Measurements from ENCODE around the gene TAF6L.
A peak's percentile ranks its signal among the peaks of the same experiment; 100 is the strongest.
"Not testable (repeated sequence)": the region's sequence is repeated elsewhere in the genome, so short reads cannot be mapped to it uniquely, and the experiment has no call there.

The TAF6L gene

GRCh38 chr11:62816557-62816956 is 45.4 kb downstream of the TAF6L start:
- Histone ChIP-seq H3K4me1 (ENCODE audit: insufficient read depth, low read length) (no peaks in the 10 kb centered on the region), H3K4me3 (ENCODE audit: low read depth in 1 of 2, low read length in 2 of 2) (no peak overlapping the region), H3K27me3 (ENCODE audit: control insufficient read depth in 1 of 2, insufficient read depth in 2 of 2, low read length in 2 of 2) (no peaks in the 10 kb centered on the region), H3K36me3 (ENCODE audit: insufficient read depth, low read length) (peaks cover 25% of the 10 kb centered on the region), H3K9ac (ENCODE audit: low read length) (no peak overlapping the region), H3K9me3 (ENCODE audit: low read length) (no peaks in the 10 kb centered on the region), H3K27ac (ENCODE audit: low read depth, low read length) (no peak overlapping the region)

- H3K4me3 ChIP-seq (ENCODE audit: low read depth in 1 of 2, low read length in 2 of 2), result no peak overlapping the region
- H3K27me3 ChIP-seq (ENCODE audit: control insufficient read depth in 1 of 2, insufficient read depth in 2 of 2, low read length in 2 of 2), result no peaks in the 10 kb centered on the region
- no peaks in the 10 kb centered on the region for H3K4me1 ChIP-seq (ENCODE audit: insufficient read depth, low read length)
- H3K9ac ChIP-seq (ENCODE audit: low read length), result no peak overlapping the region
- no peak overlapping the region for H3K27ac ChIP-seq (ENCODE audit: low read depth, low read length)
- peaks cover 28% of the 10 kb centered on the region for H3K36me3 ChIP-seq (ENCODE audit: insufficient read depth, low read length)
- H3K9me3 ChIP-seq (ENCODE audit: low read length), result no peaks in the 10 kb centered on the region
Observed at GRCh38 chr11:62817129-62817528, 45.9 kb downstream of the TAF6L start.

GRCh38 chr11:62823677-62824076 is 52.5 kb downstream of the TAF6L start:
- H3K27ac ChIP-seq (ENCODE audit: low read depth, low read length), result no peak overlapping the region
- no peaks in the 10 kb centered on the region for H3K4me1 ChIP-seq (ENCODE audit: insufficient read depth, low read length)
- H3K36me3 ChIP-seq (ENCODE audit: insufficient read depth, low read length), result peaks cover 71% of the 10 kb centered on the region
- H3K9ac ChIP-seq (ENCODE audit: low read length), result no peak overlapping the region
- no peaks in the 10 kb centered on the region for H3K9me3 ChIP-seq (ENCODE audit: low read length)
- no peak overlapping the region for H3K4me3 ChIP-seq (ENCODE audit: low read depth in 1 of 2, low read length in 2 of 2)
- no peaks in the 10 kb centered on the region for H3K27me3 ChIP-seq (ENCODE audit: control insufficient read depth in 1 of 2, insufficient read depth in 2 of 2, low read length in 2 of 2)

GRCh38 chr11:62828130-62828529 is 56.9 kb downstream of the TAF6L start:
- not testable (repeated sequence) for H3K9me3 ChIP-seq (ENCODE audit: low read length); H3K27me3 ChIP-seq (ENCODE audit: control insufficient read depth in 1 of 2, insufficient read depth in 2 of 2, low read length in 2 of 2); H3K27ac ChIP-seq (ENCODE audit: low read depth, low read length); H3K4me3 ChIP-seq (ENCODE audit: low read depth in 1 of 2, low read length in 2 of 2); H3K9ac ChIP-seq (ENCODE audit: low read length)
- Histone ChIP-seq H3K36me3 (ENCODE audit: insufficient read depth, low read length) (peaks cover 47% of the 10 kb centered on the region), H3K4me1 (ENCODE audit: insufficient read depth, low read length) (peaks cover 20% of the 10 kb centered on the region)

GRCh38 chr11:62830904-62831519 is 59.8 kb downstream of the TAF6L start:
- Histone ChIP-seq H3K4me1 (ENCODE audit: insufficient read depth, low read length) (peaks cover 28% of the 10 kb centered on the region), H3K4me3 (ENCODE audit: low read depth in 1 of 2, low read length in 2 of 2) (peak overlapping the region; percentile 85 to 93), H3K27me3 (ENCODE audit: control insufficient read depth in 1 of 2, insufficient read depth in 2 of 2, low read length in 2 of 2) (no peaks in the 10 kb centered on the region), H3K27ac (ENCODE audit: low read depth, low read length) (peak overlapping the region; percentile 97), H3K36me3 (ENCODE audit: insufficient read depth, low read length) (peaks cover 45% of the 10 kb centered on the region), H3K9me3 (ENCODE audit: low read length) (no peaks in the 10 kb centered on the region), H3K9ac (ENCODE audit: low read length) (peak overlapping the region; percentile 94)

GRCh38 chr11:62831520-62832335 is 60.5 kb downstream of the TAF6L start, which contains the start of gene STX5:
Gene STX5 (minus strand): TSS chr11:62832051. CDS start chr11:62831243, 808 bp downstream.
- Histone ChIP-seq H3K4me3 (ENCODE audit: low read depth in 1 of 2, low read length in 2 of 2) (peak within 1 kb of the TSS; percentile 85 to 93), H3K27ac (ENCODE audit: low read depth, low read length) (peak within 1 kb of the TSS; percentile 97), H3K9ac (ENCODE audit: low read length) (peak within 1 kb of the TSS; percentile 94), H3K9me3 (ENCODE audit: low read length) (no peaks in the 10 kb centered on the region), H3K36me3 (ENCODE audit: insufficient read depth, low read length) (peaks cover 49% of the 10 kb centered on the region), H3K27me3 (ENCODE audit: control insufficient read depth in 1 of 2, insufficient read depth in 2 of 2, low read length in 2 of 2) (no peaks in the 10 kb centered on the region), H3K4me1 (ENCODE audit: insufficient read depth, low read length) (peaks cover 28% of the 10 kb centered on the region)

GRCh38 chr11:62832336-62833234 is 61.4 kb downstream of the TAF6L start, which contains the start of gene TEX54:
Gene TEX54 (minus strand): TSS chr11:62832841.
- Histone ChIP-seq H3K4me1 (ENCODE audit: insufficient read depth, low read length) (peaks cover 28% of the 10 kb centered on the region), H3K36me3 (ENCODE audit: insufficient read depth, low read length) (peaks cover 41% of the 10 kb centered on the region), H3K4me3 (ENCODE audit: low read depth in 1 of 2, low read length in 2 of 2) (peak within 1 kb of the TSS; percentile 85 to 93), H3K9ac (ENCODE audit: low read length) (peak within 1 kb of the TSS; percentile 94), H3K27ac (ENCODE audit: low read depth, low read length) (peak within 1 kb of the TSS; percentile 97), H3K9me3 (ENCODE audit: low read length) (no peaks in the 10 kb centered on the region), H3K27me3 (ENCODE audit: control insufficient read depth in 1 of 2, insufficient read depth in 2 of 2, low read length in 2 of 2) (no peaks in the 10 kb centered on the region)

GRCh38 chr11:62835336-62835735 is 64.1 kb downstream of the TAF6L start:
- no peaks in the 10 kb centered on the region for H3K27me3 ChIP-seq (ENCODE audit: control insufficient read depth in 1 of 2, insufficient read depth in 2 of 2, low read length in 2 of 2)
- peaks cover 34% of the 10 kb centered on the region for H3K36me3 ChIP-seq (ENCODE audit: insufficient read depth, low read length)
- no peaks in the 10 kb centered on the region for H3K9me3 ChIP-seq (ENCODE audit: low read length)
- no peak overlapping the region for H3K9ac ChIP-seq (ENCODE audit: low read length)
- peaks cover 20% of the 10 kb centered on the region for H3K4me1 ChIP-seq (ENCODE audit: insufficient read depth, low read length)
- H3K4me3 ChIP-seq (ENCODE audit: low read depth in 1 of 2, low read length in 2 of 2), result no peak overlapping the region
- no peak overlapping the region for H3K27ac ChIP-seq (ENCODE audit: low read depth, low read length)

All from muscle layer of colon (tissue), 2 donors.